Left lung (tissue), 10 donors: Measurements from ENCODE around the gene DCC. TPM values are rescaled to one million over a fixed set of nuclear protein-coding genes. Genes with fewer than 3 reads are reported as not detected.

ENCODE experiments used
- ATAC-seq: fragments of 200-7000 bp; cut with Tn5 transposase; one replicate; pipeline ENCODE4 v1.9.1; 2020; ENCODE audit warnings: moderate library complexity
- DNase-seq, 4 donors: peaks; one replicate each; pipeline ENCODE4 v3.0.0-alpha.2; 2013 to 2020
- H3K27ac ChIP-seq, 2 donors: fragments of 200-600 bp; sonication (generic) in 1 of 2; one replicate each; pipeline versions ENCODE4 v1.5.0 to v1.8.0; 2020 to 2021
- H3K27me3 ChIP-seq, 2 donors: fragments of 200-600 bp; sonication (generic) in 1 of 2; one replicate each; pipeline versions ENCODE4 v1.5.0 to v1.8.0; 2020 to 2021
- H3K36me3 ChIP-seq, 2 donors: fragments of 200-600 bp; sonication (generic) in 1 of 2; one replicate each; pipeline versions ENCODE4 v1.5.0 to v1.8.0; 2020 to 2021
- H3K4me1 ChIP-seq, 2 donors: fragments of 200-600 bp; one replicate each; pipeline ENCODE4 v1.8.0; 2021
- H3K4me3 ChIP-seq, 2 donors: fragments of 200-600 bp; sonication (generic) in 1 of 2; one replicate each; pipeline versions ENCODE4 v1.5.0 to v1.8.0; 2020 to 2021; ENCODE audit warnings: mild to moderate bottlenecking in 1 of 2
- H3K9me3 ChIP-seq, 2 donors: fragments of 200-600 bp; sonication (generic) in 1 of 2; one replicate each; pipeline versions ENCODE4 v1.5.0 to v1.8.0; 2020 to 2021
- CTCF ChIP-seq, 2 donors: fragments of 200-600 bp; sonication (generic) in 1 of 2; IDR thresholded peaks; one replicate each; pipeline versions ENCODE4 v1.5.0 to v1.8.0; 2021; ENCODE audit warnings: antibody characterized with exemption in 2 of 2
- intact Hi-C, 2 donors: fragments of 100-400 bp; cut with DNase I; formaldehyde crosslinking; loops; one replicate each; pipeline versions ENCODE4 v1.11.2 to v1.14.2; 2022
- polyA plus RNA-seq, 6 donors: library from polyadenylated mRNA; unstranded; fragments of 120-200 nt; gene quantifications; one replicate each; pipeline ENCODE4 v1.2.1, GENCODE V29; 2013; ENCODE audit not compliant: insufficient read length in 6 of 6
- total RNA-seq, 2 donors: library from RNA; stranded (reverse); fragmentation: NEBNext Ultra II Directional; extraction: Animal tissue kit (Norgen Biotek cat#: 25700); gene quantifications; one replicate each; pipeline ENCODE4 v1.2.1, GENCODE V29; 2021
- donor health status: DM: no; HTN: yes; CAD: no.
- donor health status: DM: no; HTN: no; CAD: no.

The DCC gene
- total and polyA plus RNA-seq, 8 donors = 0.61 to 3.5 (median 2.1) TPM

GRCh38 chr18:53254265-53254664 is 914.3 kb downstream of the DCC start:
- Histone ChIP-seq H3K4me3 (no peak overlapping the region), H3K27me3 (no peaks in the 10 kb centered on the region), H3K4me1 (no peaks in the 10 kb centered on the region), H3K27ac (no peak overlapping the region), H3K36me3 (no peaks in the 10 kb centered on the region), H3K9me3 (peaks cover 0 to 4% of the 10 kb centered on the region in 2 donors)
- DNase-seq = no peak
- TF ChIP-seq CTCF (IDR thresholded peaks at IDR 0.05) = no peak
- intact Hi-C loops = no loop called here
- no peak for ATAC-seq

DNA sequence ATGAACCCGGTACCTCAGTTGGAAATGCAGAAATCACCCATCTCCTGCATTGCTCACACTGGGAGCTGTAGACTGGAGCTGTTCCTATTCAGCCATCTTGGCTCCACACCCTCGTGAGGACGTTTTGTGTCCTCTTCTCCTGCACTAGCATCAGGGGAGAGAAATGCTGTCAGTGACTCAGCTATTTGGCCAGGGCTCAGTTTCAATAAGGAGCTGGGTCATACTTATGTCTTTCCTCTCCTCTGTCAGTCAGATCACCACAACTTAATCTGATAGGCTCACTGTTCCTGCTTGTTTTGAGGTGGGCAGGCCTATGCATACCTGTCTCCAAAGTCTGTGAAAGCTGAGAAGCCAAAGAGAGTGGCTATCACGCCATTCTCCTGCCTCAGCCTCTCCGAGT is 921.2 kb downstream of the DCC start:
- Histone ChIP-seq H3K4me1 (no peaks in the 10 kb centered on the region), H3K36me3 (no peaks in the 10 kb centered on the region), H3K27ac (no peak overlapping the region), H3K27me3 (no peaks in the 10 kb centered on the region), H3K4me3 (no peak overlapping the region), H3K9me3 (peaks cover 0 to 19% of the 10 kb centered on the region in 2 donors)
- no peak for TF ChIP-seq CTCF (IDR thresholded peaks at IDR 0.05)
- no peak for DNase-seq
- intact Hi-C loops = no loop called here
- ATAC-seq = no peak

DNA sequence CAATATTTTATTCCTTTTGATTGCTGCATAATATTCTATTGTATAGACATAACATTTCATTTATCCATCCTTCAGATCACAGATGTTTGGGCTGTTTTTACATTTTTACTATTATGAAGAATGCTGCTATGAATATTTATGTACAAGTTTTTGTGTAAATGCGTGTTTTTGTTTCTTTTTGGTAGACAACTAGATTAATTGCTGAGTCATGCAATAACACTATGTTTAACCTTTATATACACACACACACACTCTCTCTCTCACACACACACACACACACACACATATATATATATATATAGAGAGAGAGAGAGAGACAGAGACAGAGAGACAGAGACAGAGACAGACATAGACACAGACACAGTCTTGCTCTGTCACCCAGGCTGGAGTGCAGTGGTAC is 926.9 kb downstream of the DCC start:
- TF ChIP-seq CTCF (IDR thresholded peaks at IDR 0.05) = no peak
- intact Hi-C loops = no loop called here
- H3K27ac ChIP-seq = no peak overlapping the region
- no peaks in the 10 kb centered on the region for H3K36me3 ChIP-seq
- no peak for ATAC-seq
- peaks cover 0 to 4% of the 10 kb centered on the region in 2 donors for H3K9me3 ChIP-seq
- H3K4me3 ChIP-seq = no peak overlapping the region
- H3K4me1 ChIP-seq = no peaks in the 10 kb centered on the region
- DNase-seq = no peak
- H3K27me3 ChIP-seq = no peaks in the 10 kb centered on the region

- Histone ChIP-seq H3K27ac (no peak overlapping the region), H3K4me1 (no peaks in the 10 kb centered on the region), H3K4me3 (no peak overlapping the region), H3K27me3 (no peaks in the 10 kb centered on the region), H3K9me3 (peaks cover 0 to 4% of the 10 kb centered on the region in 2 donors), H3K36me3 (no peaks in the 10 kb centered on the region)
- no peak for ATAC-seq
- intact Hi-C loops = no loop called here
- no peak for TF ChIP-seq CTCF (IDR thresholded peaks at IDR 0.05)
- no peak for DNase-seq
Measured at GRCh38 chr18:53268455-53268854, 928.5 kb downstream of the DCC start.

DNA sequence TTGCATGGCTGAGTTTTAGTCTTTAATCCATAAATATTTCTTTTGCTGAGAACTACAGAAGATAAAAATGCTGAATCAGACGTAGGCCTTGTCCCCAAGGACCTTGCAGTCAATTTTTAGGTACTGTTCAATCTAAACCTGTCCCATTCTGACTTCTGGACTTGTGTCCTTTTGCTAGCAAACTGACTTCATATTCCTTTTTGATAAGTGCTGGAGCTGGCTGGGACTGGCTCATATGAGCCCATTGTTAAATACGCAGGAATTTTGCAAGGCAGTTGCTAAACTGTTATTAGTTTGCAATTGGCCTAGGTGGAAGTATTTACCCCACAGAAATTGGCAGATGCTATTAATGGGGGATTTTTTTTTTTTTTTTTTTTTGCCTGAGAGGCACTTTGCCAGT is 941.4 kb downstream of the DCC start:
- ATAC-seq = no peak
- intact Hi-C loops = no loop called here

More for the DNA sequence above, 941.4 kb downstream of the DCC start:
- Histone ChIP-seq H3K27me3 (no peaks in the 10 kb centered on the region), H3K4me1 (no peaks in the 10 kb centered on the region), H3K4me3 (no peak overlapping the region), H3K27ac (no peak overlapping the region), H3K9me3 (peaks cover 0 to 3% of the 10 kb centered on the region in 2 donors), H3K36me3 (no peaks in the 10 kb centered on the region)
- DNase-seq = no peak
- no peak for TF ChIP-seq CTCF (IDR thresholded peaks at IDR 0.05)
